Measurements from ENCODE around the gene CCDC154. TPM values are rescaled to one million over a fixed set of nuclear protein-coding genes. Genes with fewer than 3 reads are reported as not detected.
"Not testable (repeated sequence)": the region's sequence is repeated elsewhere in the genome, so short reads cannot be mapped to it uniquely, and the experiment has no call there.

The CCDC154 gene
- total RNA-seq, 2 donors from 2014 or later, result 2.6 to 3.6 TPM

GRCh38 chr16:1475552-1476114 lies 31.3 kb upstream of the CCDC154 start:
- no peaks in the 10 kb centered on the region for H3K9me3 Mint-ChIP-seq
- H3K36me3 Mint-ChIP-seq, result no peaks in the 10 kb centered on the region
- peak overlapping the region; percentile 77 to 85 for H3K27ac Mint-ChIP-seq
- ATAC-seq (no peak), DNase-seq (ENCODE audit: low spot score in 2 of 2) (no peak)

GRCh38 chr16:1474796-1475551 lies 30.6 kb upstream of the CCDC154 start, which contains the start of gene CLCN7:
Gene CLCN7 (minus strand): TSS chr16:1475028. CDS start chr16:1474974, 54 bp downstream.
- ATAC-seq (peak; percentile 93 to 95), DNase-seq (ENCODE audit: low spot score in 2 of 2) (peak; percentile 93)
- Mint-ChIP-seq H3K27ac (peak within 1 kb of the TSS; percentile 77 to 85), H3K9me3 (no peaks in the 10 kb centered on the region), H3K36me3 (no peaks in the 10 kb centered on the region)

- no peak for DNase-seq (ENCODE audit: low spot score in 2 of 2)
- Mint-ChIP-seq H3K36me3 (no peaks in the 10 kb centered on the region), H3K9me3 (no peaks in the 10 kb centered on the region), H3K27ac (peak overlapping the region; percentile 47 to 66)
- peak in 1 of 2 donors; percentile 62 for ATAC-seq
Measured at GRCh38 chr16:1474082-1474795, 29.9 kb upstream of the CCDC154 start.

- no peak for ATAC-seq
- H3K36me3 Mint-ChIP-seq, result no peaks in the 10 kb centered on the region
- H3K9me3 Mint-ChIP-seq, result no peaks in the 10 kb centered on the region
- peak overlapping the region in 1 of 2 donors; percentile 63 for H3K27ac Mint-ChIP-seq
- no peak for DNase-seq (ENCODE audit: low spot score in 2 of 2)
Measured at GRCh38 chr16:1472974-1473373, 28.6 kb upstream of the CCDC154 start.

- no peak for DNase-seq (ENCODE audit: low spot score in 2 of 2)
- H3K36me3 Mint-ChIP-seq, result no peaks in the 10 kb centered on the region
- H3K27ac Mint-ChIP-seq, result peak overlapping the region in 1 of 2 donors; percentile 27
- no peak for ATAC-seq
- H3K9me3 Mint-ChIP-seq, result no peaks in the 10 kb centered on the region
Measured at GRCh38 chr16:1471569-1472194, 27.3 kb upstream of the CCDC154 start.

GRCh38 chr16:1470481-1471251 lies 26.3 kb upstream of the CCDC154 start:
- DNase-seq (ENCODE audit: low spot score in 2 of 2) (no peak), ATAC-seq (no peak)
- no peaks in the 10 kb centered on the region for H3K36me3 Mint-ChIP-seq
- no peaks in the 10 kb centered on the region for H3K9me3 Mint-ChIP-seq
- H3K27ac Mint-ChIP-seq, result peak overlapping the region; percentile 78 to 95

- DNase-seq (ENCODE audit: low spot score in 2 of 2) (no peak), ATAC-seq (no peak)
- Mint-ChIP-seq H3K27ac (peak overlapping the region in 1 of 2 donors; percentile 95), H3K9me3 (no peaks in the 10 kb centered on the region), H3K36me3 (no peaks in the 10 kb centered on the region)
Measured at GRCh38 chr16:1469693-1470201, 25.4 kb upstream of the CCDC154 start.

GRCh38 chr16:1469141-1469540 lies 24.8 kb upstream of the CCDC154 start:
- not testable (repeated sequence) for H3K9me3 Mint-ChIP-seq; H3K27ac Mint-ChIP-seq; ATAC-seq; H3K36me3 Mint-ChIP-seq; DNase-seq (ENCODE audit: low spot score in 2 of 2)

- Mint-ChIP-seq H3K36me3 (no peaks in the 10 kb centered on the region), H3K27ac (no peak overlapping the region), H3K9me3 (no peaks in the 10 kb centered on the region)
- no peak for ATAC-seq
- DNase-seq (ENCODE audit: low spot score in 2 of 2), result no peak
Measured at GRCh38 chr16:1468426-1468810, 24.1 kb upstream of the CCDC154 start.

GRCh38 chr16:1466968-1467521 lies 22.7 kb upstream of the CCDC154 start:
- H3K9me3 Mint-ChIP-seq, result no peaks in the 10 kb centered on the region
- ATAC-seq (peak in 1 of 2 donors; percentile 36), DNase-seq (ENCODE audit: low spot score in 2 of 2) (no peak)
- H3K27ac Mint-ChIP-seq, result peak overlapping the region in 1 of 2 donors; percentile 76
- H3K36me3 Mint-ChIP-seq, result no peaks in the 10 kb centered on the region

GRCh38 chr16:1466054-1466453 lies 21.7 kb upstream of the CCDC154 start:
- H3K36me3 Mint-ChIP-seq, result no peaks in the 10 kb centered on the region
- no peaks in the 10 kb centered on the region for H3K9me3 Mint-ChIP-seq
- ATAC-seq (no peak), DNase-seq (ENCODE audit: low spot score in 2 of 2) (no peak)
- no peak overlapping the region for H3K27ac Mint-ChIP-seq

- no peak for DNase-seq (ENCODE audit: low spot score in 2 of 2)
- no peak for ATAC-seq
- Mint-ChIP-seq H3K27ac (no peak overlapping the region), H3K9me3 (no peaks in the 10 kb centered on the region), H3K36me3 (no peaks in the 10 kb centered on the region)
Measured at GRCh38 chr16:1465567-1465915, 21.2 kb upstream of the CCDC154 start.

- H3K9me3 Mint-ChIP-seq, result no peaks in the 10 kb centered on the region
- DNase-seq (ENCODE audit: low spot score in 2 of 2) (no peak), ATAC-seq (no peak)
- no peaks in the 10 kb centered on the region for H3K36me3 Mint-ChIP-seq
- peak overlapping the region in 1 of 2 donors; percentile 29 for H3K27ac Mint-ChIP-seq
Measured at GRCh38 chr16:1464894-1465566, 20.7 kb upstream of the CCDC154 start.

- Mint-ChIP-seq H3K9me3 (no peaks in the 10 kb centered on the region), H3K36me3 (no peaks in the 10 kb centered on the region), H3K27ac (no peak overlapping the region)
- no peak for DNase-seq (ENCODE audit: low spot score in 2 of 2)
- ATAC-seq, result no peak
Measured at GRCh38 chr16:1464196-1464893, 20.0 kb upstream of the CCDC154 start.

- no peak overlapping the region for H3K27ac Mint-ChIP-seq
- H3K36me3 Mint-ChIP-seq, result no peaks in the 10 kb centered on the region
- DNase-seq (ENCODE audit: low spot score in 2 of 2) (no peak), ATAC-seq (no peak)
- no peaks in the 10 kb centered on the region for H3K9me3 Mint-ChIP-seq
Measured at GRCh38 chr16:1461146-1461545, 16.8 kb upstream of the CCDC154 start.

Data from activated naive CD4-positive, alpha-beta T cell treated with anti-CD3 and anti-CD28 coated beads, Interleukin-2, amount 50 U/mL, for 72 hours (primary cell).